ENCODE measurements around the gene RPL37A.

The RPL37A gene

GRCh38 chr2:216480221-216480620 is 18.4 kb upstream of the RPL37A start:
- no peak overlapping the region for H3K27ac ChIP-seq (ENCODE audit: low read length)

GRCh38 chr2:216482640-216483039 is 16.0 kb upstream of the RPL37A start:
- no peak overlapping the region for H3K4me3 ChIP-seq (ENCODE audit: low read length)
- H3K9me3 ChIP-seq (ENCODE audit: insufficient read depth, low read length) = no peaks in the 10 kb centered on the region
- no peak overlapping the region for H2AFZ ChIP-seq (ENCODE audit: low read depth, low read length)
- no peak overlapping the region for H3K27ac ChIP-seq (ENCODE audit: low read length)
- peaks cover 9% of the 10 kb centered on the region for H3K4me1 ChIP-seq (ENCODE audit: low read length)
- no peak overlapping the region for H3K9ac ChIP-seq (ENCODE audit: low read length)
- no peaks in the 10 kb centered on the region for H3K27me3 ChIP-seq (ENCODE audit: low read depth, low read length)
- no peak overlapping the region for H3K4me2 ChIP-seq (ENCODE audit: low read length)
- TF ChIP-seq CTCF (IDR thresholded peaks at IDR 0.05; ENCODE audit: low read depth, low read length) = no peak
- TF ChIP-seq EZH2phosphoT487 (IDR thresholded peaks at IDR 0.05; ENCODE audit: low read depth) = no peak
- H3K36me3 ChIP-seq (replicated peaks; ENCODE audit: low read depth, low read length) = peaks cover 20% of the 10 kb centered on the region
- H4K20me1 ChIP-seq (ENCODE audit: insufficient read depth, low read length) = no peaks in the 10 kb centered on the region
- H3K79me2 ChIP-seq (ENCODE audit: low read length) = no peaks in the 10 kb centered on the region

More at GRCh38 chr2:216480221-216480620, 18.4 kb upstream of the RPL37A start:
- no peak overlapping the region for H2AFZ ChIP-seq (ENCODE audit: low read depth, low read length)
- H3K4me2 ChIP-seq (ENCODE audit: low read length) = no peak overlapping the region
- H3K36me3 ChIP-seq (replicated peaks; ENCODE audit: low read depth, low read length) = peaks cover 26% of the 10 kb centered on the region
- no peaks in the 10 kb centered on the region for H3K79me2 ChIP-seq (ENCODE audit: low read length)
- H3K4me1 ChIP-seq (ENCODE audit: low read length) = peaks cover 14% of the 10 kb centered on the region
- no peak overlapping the region for H3K9ac ChIP-seq (ENCODE audit: low read length)
- H4K20me1 ChIP-seq (ENCODE audit: insufficient read depth, low read length) = no peaks in the 10 kb centered on the region
- no peak overlapping the region for H3K4me3 ChIP-seq (ENCODE audit: low read length)
- TF ChIP-seq CTCF (IDR thresholded peaks at IDR 0.05; ENCODE audit: low read depth, low read length) (no peak), EZH2phosphoT487 (IDR thresholded peaks at IDR 0.05; ENCODE audit: low read depth) (no peak)
- no peaks in the 10 kb centered on the region for H3K27me3 ChIP-seq (ENCODE audit: low read depth, low read length)
- no peaks in the 10 kb centered on the region for H3K9me3 ChIP-seq (ENCODE audit: insufficient read depth, low read length)

GRCh38 chr2:216485237-216485636 is 13.4 kb upstream of the RPL37A start:
- H3K4me3 ChIP-seq (ENCODE audit: low read length) = no peak overlapping the region
- peaks cover 9% of the 10 kb centered on the region for H3K4me1 ChIP-seq (ENCODE audit: low read length)
- TF ChIP-seq EZH2phosphoT487 (IDR thresholded peaks at IDR 0.05; ENCODE audit: low read depth) (no peak), CTCF (IDR thresholded peaks at IDR 0.05; ENCODE audit: low read depth, low read length) (no peak)
- H3K9ac ChIP-seq (ENCODE audit: low read length) = no peak overlapping the region
- H3K27ac ChIP-seq (ENCODE audit: low read length) = no peak overlapping the region
- H3K4me2 ChIP-seq (ENCODE audit: low read length) = no peak overlapping the region
- H3K79me2 ChIP-seq (ENCODE audit: low read length) = no peaks in the 10 kb centered on the region
- no peaks in the 10 kb centered on the region for H4K20me1 ChIP-seq (ENCODE audit: insufficient read depth, low read length)
- no peaks in the 10 kb centered on the region for H3K27me3 ChIP-seq (ENCODE audit: low read depth, low read length)
- no peak overlapping the region for H2AFZ ChIP-seq (ENCODE audit: low read depth, low read length)
- H3K36me3 ChIP-seq (replicated peaks; ENCODE audit: low read depth, low read length) = peaks cover 11% of the 10 kb centered on the region
- no peaks in the 10 kb centered on the region for H3K9me3 ChIP-seq (ENCODE audit: insufficient read depth, low read length)

- no peak overlapping the region for H3K4me2 ChIP-seq (ENCODE audit: low read length)
- no peak overlapping the region for H3K27ac ChIP-seq (ENCODE audit: low read length)
- no peak overlapping the region for H2AFZ ChIP-seq (ENCODE audit: low read depth, low read length)
- peaks cover 9% of the 10 kb centered on the region for H3K4me1 ChIP-seq (ENCODE audit: low read length)
- H3K79me2 ChIP-seq (ENCODE audit: low read length) = no peaks in the 10 kb centered on the region
- H3K36me3 ChIP-seq (replicated peaks; ENCODE audit: low read depth, low read length) = peaks cover 11% of the 10 kb centered on the region
- H4K20me1 ChIP-seq (ENCODE audit: insufficient read depth, low read length) = no peaks in the 10 kb centered on the region
- H3K27me3 ChIP-seq (ENCODE audit: low read depth, low read length) = no peaks in the 10 kb centered on the region
- TF ChIP-seq EZH2phosphoT487 (IDR thresholded peaks at IDR 0.05; ENCODE audit: low read depth) (no peak), CTCF (IDR thresholded peaks at IDR 0.05; ENCODE audit: low read depth, low read length) (no peak)
- H3K9me3 ChIP-seq (ENCODE audit: insufficient read depth, low read length) = no peaks in the 10 kb centered on the region
- H3K9ac ChIP-seq (ENCODE audit: low read length) = no peak overlapping the region
- H3K4me3 ChIP-seq (ENCODE audit: low read length) = no peak overlapping the region
Observed at GRCh38 chr2:216485745-216486144, 12.9 kb upstream of the RPL37A start.
